ENCODE results near the gene FBF1.
"Not testable (repeated sequence)": the region's sequence is repeated elsewhere in the genome, so short reads cannot be mapped to it uniquely, and the experiment has no call there.

GRCh38 chr17:75865404-75866188, 75.2 kb downstream of the FBF1 start:
- TF ChIP-seq CTCF, POLR2A (IDR thresholded peaks at IDR 0.05): not testable (repeated sequence)

Data from adrenal gland (tissue), 5 donors.